ENCODE data around the gene ENPP7.

The ENPP7 gene

DNA sequence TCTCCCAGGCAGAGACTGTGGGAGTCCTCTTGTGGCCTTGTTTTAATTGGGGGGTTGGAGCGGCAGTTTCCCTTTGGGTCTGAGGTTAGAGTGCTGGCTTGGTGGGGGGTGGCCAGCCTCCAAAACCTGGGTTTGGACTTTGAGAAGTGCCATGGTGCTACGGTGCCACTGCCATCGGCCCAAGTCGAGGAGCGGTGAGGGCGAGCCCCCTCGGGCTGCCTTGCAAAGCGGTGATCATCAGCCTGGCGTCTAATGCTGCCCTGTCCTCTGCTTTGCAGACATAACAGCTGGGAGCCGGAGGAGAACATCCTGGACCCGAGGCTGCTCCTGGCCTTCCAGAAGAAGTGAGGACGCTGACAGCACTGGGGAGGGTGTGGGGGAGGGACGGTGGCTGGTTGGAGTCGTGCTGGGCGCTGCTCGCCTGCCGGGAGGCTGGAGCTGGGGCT, 48.4 kb downstream of the ENPP7 start:
- no peak for DNase-seq

DNA sequence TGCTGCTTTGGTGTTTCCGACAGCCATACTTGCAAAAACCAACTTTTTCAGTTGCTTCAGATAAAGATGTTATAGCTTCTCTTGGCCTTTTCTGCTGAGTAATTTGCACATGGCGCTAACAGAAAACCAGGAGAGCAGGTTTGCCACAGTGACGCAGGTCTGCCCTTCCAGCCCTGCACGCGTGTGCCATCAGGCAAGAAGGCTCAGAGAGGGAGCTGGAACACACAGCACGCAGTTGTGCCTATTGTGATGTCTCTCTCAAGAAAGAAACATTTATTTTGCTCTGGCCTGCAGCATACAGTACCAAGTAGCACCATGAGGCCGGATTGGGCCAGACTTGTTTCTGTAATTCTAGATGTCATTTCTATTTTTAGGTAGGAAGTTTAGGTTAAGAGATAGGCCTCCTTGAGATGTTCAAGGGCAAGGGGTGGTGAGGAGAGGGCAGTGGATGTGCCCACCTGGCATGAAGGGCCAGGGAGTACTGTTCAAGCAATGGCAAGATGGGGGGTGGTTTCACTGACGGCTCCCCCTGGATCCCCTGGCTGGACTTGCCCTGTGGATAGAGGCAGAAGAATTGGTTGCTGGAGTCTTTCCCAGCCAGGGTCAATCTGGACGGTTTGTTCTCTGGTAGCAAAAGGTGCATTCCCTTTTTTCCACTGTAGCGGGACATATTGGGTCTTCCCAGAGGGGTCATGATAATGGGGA, 49.1 kb downstream of the ENPP7 start:
- no peak for DNase-seq

DNA sequence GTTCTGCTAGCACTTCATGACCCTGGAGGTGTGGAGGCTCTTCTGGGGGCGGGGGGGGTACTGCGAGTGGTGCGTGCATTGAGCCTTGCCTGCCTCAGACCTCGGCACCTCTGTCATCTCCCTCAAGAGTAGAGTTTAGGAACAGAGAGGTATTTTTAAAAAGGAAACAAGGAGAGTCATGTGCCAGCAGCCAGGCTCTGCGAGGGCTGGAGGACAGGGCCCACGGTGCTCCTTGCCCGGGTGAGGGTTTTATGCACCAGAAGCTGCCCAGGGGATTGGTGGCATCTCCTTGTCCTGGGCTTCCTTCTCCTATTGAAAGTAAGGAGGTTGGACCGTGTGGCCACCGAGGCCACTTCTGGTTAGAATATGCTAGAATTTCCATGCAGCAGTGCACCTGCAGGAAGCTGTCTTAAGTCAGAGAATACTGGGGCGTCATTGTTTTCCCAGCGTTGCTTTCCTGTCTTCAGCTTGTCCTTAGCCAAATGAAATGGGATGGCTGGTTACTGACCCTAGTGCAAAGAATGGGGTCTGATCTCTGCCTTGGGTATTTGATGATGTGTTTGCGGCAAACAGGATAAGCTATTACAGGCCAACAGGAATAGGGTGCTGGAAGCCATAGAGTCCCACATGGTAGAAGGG, 50.4 kb downstream of the ENPP7 start:
- no peak for DNase-seq

DNA sequence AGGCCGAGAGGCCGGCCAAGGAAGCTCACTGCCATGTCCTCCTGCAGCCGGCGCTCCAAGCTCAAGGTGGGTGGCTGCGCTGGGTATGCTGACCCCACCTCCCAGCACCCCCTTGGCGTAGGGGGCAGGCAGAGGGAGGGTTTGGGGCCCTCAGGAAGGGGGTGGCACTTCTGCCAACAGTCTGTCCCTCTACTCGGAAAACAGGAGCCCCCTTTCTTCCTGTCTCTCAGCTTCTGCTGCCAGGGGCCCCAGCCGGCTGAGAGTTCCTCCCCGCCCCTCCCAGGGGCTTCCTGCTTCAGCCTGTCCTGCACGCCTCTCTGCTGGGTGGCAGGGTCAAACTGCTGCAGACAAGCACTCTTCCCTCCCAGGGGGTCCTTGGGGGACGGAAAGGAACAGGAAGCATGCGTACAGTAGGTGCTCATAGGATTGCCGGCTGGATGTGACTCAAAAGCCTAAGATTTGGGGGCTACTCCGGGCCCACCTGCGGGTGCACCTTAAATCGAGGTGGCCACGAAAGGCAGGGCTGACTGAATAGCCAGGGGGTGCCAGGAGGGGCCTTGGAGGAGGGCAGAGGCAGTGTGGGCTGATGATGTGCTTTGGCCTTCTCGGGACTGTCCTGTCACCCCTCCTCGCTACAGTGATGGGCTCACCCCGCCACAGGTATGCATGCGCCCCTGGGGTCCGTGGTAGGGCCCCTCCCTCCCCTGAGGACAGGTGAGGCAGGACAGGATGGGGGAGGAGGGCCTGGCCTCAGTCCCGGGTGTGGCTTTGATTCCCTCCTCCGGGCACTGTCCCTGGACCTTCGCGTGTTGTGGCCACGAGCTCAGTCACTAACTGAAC, 51.2 kb downstream of the ENPP7 start:
- DNase-seq = no peak

DNA sequence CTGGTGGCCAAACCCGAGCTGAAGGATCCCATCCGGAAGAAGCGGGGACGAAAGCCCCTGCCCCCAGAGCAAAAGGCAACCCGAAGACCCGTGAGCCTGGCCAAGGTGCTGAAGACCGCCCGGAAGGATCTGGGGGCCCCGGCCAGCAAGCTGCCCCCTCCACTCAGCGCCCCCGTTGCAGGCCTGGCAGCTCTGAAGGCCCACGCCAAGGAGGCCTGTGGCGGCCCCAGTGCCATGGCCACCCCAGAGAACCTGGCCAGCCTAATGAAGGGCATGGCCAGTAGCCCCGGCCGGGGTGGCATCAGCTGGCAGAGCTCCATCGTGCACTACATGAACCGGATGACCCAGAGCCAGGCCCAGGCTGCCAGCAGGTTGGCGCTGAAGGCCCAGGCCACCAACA, 53.1 kb downstream of the ENPP7 start:
- DNase-seq = no peak

DNA sequence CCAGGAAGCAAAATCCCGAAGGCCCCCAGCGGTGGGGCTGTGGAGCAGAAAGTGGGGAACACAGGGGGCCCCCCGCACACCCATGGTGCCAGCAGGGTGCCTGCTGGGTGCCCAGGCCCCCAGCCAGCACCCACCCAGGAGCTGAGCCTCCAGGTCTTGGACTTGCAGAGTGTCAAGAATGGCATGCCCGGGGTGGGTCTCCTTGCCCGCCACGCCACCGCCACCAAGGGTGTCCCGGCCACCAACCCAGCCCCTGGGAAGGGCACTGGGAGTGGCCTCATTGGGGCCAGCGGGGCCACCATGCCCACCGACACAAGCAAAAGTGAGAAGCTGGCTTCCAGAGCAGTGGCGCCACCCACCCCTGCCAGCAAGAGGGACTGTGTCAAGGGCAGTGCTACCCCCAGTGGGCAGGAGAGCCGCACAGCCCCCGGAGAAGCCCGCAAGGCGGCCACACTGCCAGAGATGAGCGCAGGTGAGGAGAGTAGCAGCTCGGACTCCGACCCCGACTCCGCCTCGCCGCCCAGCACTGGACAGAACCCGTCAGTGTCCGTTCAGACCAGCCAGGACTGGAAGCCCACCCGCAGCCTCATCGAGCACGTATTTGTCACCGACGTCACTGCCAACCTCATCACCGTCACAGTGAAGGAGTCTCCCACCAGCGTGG, 53.7 kb downstream of the ENPP7 start:
- DNase-seq = no peak

DNA sequence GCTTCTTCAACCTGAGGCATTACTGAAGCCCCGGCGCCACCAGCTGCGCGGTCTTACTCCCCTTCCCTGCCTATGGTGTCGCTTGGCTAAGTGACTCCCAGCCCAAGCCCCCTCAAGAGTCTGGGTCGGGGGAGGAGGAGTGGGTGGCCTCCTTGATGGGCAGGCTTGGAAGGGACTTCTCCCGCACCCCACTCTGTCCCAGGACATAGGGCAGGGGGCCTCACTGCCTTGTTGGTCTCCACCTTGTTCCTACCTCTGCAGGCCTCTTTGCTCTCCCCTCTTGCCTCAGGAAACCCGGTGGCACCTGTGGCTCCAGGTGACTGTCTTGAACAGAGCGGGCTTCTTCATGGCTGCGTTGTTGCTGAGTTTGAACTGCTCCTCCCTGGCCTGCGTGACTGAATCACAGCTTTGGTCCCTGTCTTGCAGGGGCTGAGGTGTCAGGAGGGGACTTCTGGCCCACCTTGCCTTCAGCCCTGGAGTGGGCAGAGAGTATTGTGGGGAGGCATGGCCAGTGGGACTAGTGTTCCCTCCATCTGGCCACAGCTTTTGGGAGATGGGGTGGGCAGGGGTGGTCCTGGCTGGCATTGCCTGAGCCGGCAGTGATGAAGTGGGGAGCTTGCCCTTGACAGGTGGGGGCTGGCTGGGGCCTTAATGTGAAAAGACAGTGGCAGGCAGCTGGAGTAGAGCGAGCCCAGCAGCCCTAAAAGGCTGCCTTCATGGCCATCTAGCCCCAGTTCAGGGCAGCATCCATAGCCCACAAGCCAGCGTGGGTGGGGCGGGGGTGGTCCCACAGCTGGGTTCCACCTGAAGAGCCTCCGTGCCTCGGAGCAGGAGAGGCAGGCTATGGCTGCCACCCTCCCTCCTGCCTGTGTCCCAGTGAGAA, 54.5 kb downstream of the ENPP7 start:
- DNase-seq = no peak

DNA sequence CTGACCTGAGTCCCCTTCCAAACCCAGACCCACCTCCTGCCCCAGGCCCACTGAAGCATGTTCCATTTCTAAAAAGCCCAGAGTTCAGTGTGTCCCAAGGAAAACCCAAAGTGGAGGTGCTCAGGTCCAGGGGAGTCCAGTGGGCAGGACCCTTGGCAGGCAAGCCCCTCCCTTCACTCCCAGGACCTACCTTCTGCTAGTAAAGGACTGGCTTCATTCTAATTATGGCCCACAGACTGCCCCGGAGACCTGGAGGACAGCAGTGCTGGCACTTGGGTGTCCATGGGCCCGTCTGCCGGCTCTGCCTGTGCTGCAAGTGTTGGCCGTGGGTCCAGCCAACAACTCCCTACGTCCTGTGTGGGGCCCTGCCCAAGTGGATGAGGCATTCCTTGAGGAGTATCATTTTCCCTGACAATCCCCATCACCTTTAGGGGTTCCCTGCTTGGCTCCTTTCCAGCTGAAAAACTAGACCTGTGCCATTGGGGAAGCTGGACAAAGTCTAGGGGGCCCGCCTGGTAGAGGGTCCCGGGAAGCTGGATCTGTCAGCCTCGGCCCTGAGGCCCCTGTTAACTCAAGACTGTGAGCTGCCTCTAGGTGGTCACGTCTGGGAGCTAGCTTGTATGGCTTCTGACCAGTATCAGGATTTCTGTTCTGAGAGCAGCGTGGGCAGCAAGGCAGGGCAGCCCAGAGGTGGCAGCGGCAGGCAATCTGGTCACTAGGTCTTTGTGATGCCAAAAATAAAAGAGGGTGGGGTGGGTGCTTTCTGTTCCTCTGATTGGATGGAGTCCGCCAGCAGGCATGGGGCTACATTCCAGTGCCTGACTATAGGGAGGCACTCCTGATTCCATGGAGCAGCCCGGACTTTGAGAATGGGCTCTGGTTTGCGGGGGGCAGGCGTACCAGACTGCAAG, 55.4 kb downstream of the ENPP7 start:
- no peak for DNase-seq

DNA sequence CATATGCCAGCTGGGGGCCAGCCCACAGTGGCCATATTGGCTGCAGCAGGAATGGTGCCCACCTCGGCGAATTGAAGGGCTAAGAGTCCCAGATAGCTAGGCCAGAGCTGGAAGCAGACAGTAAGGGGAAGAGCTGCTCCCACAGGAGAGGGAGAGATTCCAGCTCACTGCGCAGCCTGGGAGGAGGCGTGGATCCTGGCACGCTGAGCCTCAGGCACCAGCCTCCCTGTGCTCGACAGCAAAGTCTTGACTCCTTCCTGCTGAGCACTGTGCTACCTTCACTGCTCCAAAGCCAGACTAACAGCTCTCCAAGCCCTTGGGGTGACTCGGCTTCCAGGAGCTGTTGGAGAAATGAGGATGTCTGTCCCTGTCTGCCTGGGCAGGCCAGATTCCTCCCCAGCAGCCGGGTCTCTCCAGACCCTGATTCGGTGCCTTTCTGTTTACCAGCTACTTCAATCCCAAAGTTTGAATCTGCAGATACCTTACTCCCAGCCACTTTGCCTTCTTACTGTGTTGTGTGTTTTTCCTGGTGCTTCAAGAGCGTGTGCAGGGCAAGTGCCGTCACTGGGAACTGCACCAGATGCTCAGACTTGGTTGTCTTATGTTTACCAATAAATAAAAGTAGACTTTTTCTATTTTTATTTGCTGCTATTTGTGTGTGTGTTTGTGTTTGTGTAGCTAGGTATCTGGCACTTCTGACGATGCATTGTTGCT, 56.3 kb downstream of the ENPP7 start:
- DNase-seq = no peak

DNA sequence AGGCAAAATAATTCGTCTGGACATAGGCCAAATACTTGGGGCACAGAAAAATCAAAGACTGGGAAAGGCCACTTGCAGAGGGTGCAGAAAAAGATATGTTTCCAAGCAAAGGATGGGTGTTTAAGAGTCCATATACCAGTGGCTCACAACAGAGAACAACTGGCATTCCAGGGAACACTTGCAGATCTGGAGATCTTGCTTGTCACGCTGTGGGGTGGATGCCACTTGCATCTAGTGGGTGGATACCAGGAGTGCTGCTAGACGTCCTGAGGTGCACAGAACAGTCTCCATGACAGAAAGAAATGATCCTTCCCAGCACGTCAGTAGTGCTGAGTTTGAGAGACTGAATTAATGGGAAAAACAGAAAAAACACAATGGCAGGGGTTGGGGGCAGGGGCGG, 57.7 kb downstream of the ENPP7 start:
- no peak for DNase-seq

DNA sequence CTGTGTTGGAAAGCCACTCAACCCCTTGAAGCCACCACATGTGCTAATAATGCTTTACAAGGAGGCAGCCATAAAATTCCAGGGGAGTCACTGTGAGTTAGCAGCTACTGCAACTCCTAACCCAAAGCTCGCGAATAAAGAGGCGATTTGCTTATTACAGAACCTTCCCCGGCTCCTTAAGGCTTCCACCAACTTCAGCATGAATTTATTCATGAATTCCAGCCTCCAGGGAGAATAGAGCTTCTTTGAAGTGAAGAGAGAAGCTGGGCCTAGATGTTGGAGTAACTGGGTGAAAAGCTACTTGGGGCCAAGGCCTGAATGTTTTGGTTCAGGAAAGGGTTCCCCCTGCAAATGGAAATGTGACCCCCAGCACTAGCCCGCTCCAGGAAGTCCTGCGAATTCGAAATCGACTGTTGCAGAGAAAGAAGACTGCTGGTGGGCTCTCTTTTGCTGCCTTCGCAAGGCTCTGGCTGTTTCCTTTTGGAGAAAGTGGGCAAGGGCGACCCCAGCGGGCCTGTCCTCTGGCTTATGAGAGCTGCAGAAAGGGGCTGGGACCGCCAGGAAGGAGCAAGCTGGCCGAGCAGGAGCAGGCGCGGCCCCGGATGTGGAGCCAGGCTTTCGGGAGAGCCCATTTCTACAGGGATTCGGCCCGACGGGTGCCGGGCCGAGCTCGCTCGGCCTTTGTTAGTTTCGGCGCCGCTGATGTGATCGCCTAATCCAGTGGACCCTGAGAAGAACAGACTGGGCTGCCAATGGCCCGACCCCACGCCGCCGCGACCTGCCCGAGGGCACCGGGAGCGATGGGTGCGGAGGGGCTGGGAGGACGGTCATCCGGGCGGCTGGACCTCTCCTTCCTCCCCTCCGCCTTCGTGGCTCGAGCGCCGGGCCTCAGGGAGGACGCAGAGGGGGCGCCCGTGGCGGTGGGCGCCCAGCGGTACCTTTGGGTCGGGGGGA, 58.5 kb downstream of the ENPP7 start:
- no peak for DNase-seq

DNA sequence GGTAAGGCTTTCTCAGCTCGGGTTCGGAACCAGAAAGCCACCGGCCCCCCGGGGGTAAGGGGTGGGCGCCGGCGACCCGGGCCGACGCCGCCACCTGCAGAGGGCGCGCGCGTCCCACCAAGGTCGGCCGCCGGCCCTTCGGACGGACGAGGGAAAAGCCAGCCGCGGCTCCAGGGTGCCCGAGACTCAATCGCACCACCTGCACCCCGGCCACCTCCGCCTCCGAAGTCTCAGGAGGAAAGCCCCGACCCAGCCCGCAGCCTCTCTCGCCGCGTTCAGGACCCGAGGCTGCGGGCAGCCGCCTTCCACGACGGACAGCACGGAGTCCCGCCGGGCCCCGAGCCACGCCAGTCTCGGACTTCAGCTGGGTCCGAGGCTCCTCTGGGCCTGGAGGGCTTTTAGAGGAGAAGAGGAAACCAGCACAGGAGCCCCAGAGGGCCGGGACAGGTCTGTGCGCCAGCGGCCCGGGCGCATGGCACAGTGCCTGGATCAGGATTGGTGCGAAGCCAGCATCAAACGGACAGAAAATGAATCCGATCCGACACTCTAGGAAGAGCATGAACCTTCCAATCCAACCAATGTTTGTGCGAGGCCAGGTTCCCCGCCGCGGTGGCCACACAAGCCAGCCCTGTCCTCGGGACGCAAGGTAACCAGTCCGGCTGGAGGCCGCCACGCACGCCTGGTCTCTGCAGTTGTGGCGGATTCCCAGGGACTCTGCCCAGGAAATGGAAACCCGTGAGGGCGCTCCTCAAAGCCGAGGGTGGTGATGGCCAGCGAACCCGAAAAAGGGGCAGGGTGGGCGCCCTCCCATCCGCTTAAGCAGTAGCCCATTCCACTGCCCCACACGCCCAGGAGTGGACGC, 59.4 kb downstream of the ENPP7 start:
- no peak for DNase-seq

DNA sequence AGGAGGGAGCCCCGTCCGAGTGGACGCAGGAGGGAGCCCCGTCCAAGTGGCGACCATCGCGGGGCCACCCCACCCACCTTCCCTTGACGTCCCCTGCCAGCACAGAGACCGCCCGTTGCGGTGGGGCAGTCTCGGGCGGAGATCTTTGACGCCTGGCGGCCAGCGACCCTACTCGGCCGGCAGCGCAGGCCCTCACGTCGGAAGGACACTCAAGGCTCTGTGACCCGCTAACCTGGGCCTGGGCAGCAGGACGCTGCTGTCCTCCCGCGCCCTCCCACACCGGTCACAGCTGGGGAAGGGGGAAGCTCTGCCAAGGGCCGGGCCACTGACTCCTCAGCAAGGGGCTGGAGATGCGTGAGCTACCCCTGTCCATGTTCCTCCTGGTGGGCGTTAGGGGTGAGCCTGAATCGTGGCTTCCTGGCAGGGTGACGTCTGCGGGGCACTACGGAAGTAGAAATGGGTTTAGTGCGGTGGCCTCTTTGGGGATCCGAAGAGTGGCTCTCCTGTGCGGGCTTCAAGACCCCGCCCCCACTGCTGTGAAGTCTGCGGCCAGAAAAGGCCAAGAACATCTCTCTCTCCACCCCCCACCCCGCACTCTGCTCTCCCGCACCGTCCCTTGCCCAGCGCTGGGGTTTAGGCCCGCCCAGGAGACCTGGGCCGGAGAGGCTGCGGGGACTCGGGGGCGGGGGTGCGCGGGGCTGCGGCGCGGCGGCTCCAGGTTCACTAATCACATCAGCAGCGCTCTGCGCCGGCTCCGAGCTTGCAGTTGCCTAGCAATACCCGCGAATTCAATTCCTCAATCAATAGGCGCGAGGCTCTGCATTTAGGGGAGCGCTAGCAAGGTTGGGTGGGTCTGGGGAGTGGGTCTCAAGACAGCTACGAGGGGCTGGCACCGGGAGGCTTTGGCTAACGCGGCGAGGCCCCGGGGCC, 60.3 kb downstream of the ENPP7 start:
- DNase-seq = no peak

DNA sequence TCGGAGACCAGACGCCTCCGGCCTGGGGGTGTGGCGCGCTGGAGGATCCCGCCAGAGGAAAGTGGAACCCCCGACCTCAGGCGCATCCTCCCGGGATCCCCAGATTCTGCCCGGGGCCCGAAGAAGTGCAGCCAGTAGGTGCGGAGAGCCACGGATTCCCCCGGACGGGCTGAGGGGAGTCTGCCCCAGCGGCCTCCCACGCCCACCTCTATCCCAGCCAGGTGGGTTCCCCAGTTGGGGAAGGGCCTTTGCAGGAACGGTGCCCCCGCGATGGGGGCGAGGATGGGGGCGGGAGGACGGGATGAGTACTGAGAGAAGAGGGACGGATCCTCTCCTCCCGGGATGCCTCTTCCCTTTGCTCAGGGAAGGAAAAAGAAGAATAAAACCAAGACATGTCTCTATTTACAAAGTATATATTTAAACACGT, 61.0 kb downstream of the ENPP7 start:
- DNase-seq = no peak

All from HCEC 1CT (cell line).